Progenitor cell of endocrine pancreas (in vitro differentiated cells): ENCODE results near the gene RRAD. TPM values are rescaled to one million over a fixed set of nuclear protein-coding genes. Genes with fewer than 3 reads are reported as not detected.
A peak's percentile ranks its signal among the peaks of the same experiment; 100 is the strongest.
"Not testable (repeated sequence)": the region's sequence is repeated elsewhere in the genome, so short reads cannot be mapped to it uniquely, and the experiment has no call there.

Experiments
- DNase-seq: peaks from one replicate; pipeline ENCODE4 v3.0.0; 2021; ENCODE audit warnings: low spot score; ENCODE audit not compliant: unreplicated experiment
- H3K27ac Mint-ChIP-seq: 2 replicates; pipeline ENCODE4 v1.8.0; 2021; ENCODE audit warnings: mild to moderate bottlenecking, moderate library complexity, mixed read lengths
- H3K27me3 Mint-ChIP-seq: 2 replicates; pipeline ENCODE4 v1.8.0; 2021; ENCODE audit warnings: mixed read lengths
- H3K36me3 Mint-ChIP-seq: 2 replicates; pipeline ENCODE4 v1.8.0; 2022; ENCODE audit warnings: mixed read lengths; ENCODE audit not compliant: insufficient read depth
- H3K4me1 Mint-ChIP-seq: 2 replicates; pipeline ENCODE4 v1.8.0; 2021; ENCODE audit warnings: low read depth, mixed read lengths
- H3K4me3 Mint-ChIP-seq: 2 replicates; pipeline ENCODE4 v1.8.0; 2021; ENCODE audit warnings: low read depth, mild to moderate bottlenecking, moderate library complexity, mixed read lengths
- H3K9me3 Mint-ChIP-seq: 2 replicates; pipeline ENCODE4 v1.8.0; 2021; ENCODE audit warnings: low read depth, mixed read lengths
- total RNA-seq: library from RNA; stranded (reverse); gene quantifications from 2 replicates; pipeline ENCODE4 v1.2.1, GENCODE V29; 2021
- TF ChIP-seq, protein P1 (sequence below): fragments of 200-600 bp; sonication (generic); IDR thresholded peaks from one replicate; pipeline ENCODE4 v1.5.0; 2021; ENCODE audit warnings: antibody characterized with exemption, mild to moderate bottlenecking; ENCODE audit not compliant: unreplicated experiment

The RRAD gene
- total RNA-seq, 1 donor from 2014 or later, result 0.36 TPM

DNA sequence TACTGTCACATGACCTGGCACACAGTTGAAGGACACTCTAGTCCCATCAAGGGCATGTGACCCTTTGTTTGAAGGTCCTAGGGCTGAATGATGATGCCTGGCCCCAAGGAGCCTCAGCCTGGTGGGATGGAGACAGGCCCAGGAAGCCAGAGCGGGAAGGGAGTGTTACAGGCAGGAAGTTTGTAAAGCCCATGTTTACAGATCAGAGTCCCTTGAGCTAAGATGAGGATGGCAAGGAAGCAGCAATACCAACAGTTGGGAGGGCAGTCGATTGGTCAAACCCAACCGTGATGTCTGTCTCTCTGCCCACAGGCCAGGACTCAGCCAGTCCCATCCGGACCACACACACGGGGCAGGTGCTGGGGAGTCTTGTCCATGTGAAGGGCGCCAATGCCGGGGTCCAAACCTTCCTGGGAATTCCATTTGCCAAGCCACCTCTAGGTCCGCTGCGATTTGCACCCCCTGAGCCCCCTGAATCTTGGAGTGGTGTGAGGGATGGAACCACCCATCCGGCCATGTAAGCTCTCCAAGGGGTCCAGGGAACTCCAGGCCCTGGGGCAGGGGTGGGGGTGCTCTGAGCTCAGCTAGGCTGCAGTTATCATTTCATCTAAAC is 12.5 kb upstream of the RRAD start:
- no peaks in the 10 kb centered on the region for H3K27me3 Mint-ChIP-seq
- DNase-seq, result no peak
- TF ChIP-seq, protein P1, sequence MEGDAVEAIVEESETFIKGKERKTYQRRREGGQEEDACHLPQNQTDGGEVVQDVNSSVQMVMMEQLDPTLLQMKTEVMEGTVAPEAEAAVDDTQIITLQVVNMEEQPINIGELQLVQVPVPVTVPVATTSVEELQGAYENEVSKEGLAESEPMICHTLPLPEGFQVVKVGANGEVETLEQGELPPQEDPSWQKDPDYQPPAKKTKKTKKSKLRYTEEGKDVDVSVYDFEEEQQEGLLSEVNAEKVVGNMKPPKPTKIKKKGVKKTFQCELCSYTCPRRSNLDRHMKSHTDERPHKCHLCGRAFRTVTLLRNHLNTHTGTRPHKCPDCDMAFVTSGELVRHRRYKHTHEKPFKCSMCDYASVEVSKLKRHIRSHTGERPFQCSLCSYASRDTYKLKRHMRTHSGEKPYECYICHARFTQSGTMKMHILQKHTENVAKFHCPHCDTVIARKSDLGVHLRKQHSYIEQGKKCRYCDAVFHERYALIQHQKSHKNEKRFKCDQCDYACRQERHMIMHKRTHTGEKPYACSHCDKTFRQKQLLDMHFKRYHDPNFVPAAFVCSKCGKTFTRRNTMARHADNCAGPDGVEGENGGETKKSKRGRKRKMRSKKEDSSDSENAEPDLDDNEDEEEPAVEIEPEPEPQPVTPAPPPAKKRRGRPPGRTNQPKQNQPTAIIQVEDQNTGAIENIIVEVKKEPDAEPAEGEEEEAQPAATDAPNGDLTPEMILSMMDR, result no peak
- no peaks in the 10 kb centered on the region for H3K9me3 Mint-ChIP-seq
- no peak overlapping the region for H3K4me3 Mint-ChIP-seq
- no peak overlapping the region for H3K27ac Mint-ChIP-seq
- H3K4me1 Mint-ChIP-seq, result peaks cover 22% of the 10 kb centered on the region
- peaks cover 6% of the 10 kb centered on the region for H3K36me3 Mint-ChIP-seq

DNA sequence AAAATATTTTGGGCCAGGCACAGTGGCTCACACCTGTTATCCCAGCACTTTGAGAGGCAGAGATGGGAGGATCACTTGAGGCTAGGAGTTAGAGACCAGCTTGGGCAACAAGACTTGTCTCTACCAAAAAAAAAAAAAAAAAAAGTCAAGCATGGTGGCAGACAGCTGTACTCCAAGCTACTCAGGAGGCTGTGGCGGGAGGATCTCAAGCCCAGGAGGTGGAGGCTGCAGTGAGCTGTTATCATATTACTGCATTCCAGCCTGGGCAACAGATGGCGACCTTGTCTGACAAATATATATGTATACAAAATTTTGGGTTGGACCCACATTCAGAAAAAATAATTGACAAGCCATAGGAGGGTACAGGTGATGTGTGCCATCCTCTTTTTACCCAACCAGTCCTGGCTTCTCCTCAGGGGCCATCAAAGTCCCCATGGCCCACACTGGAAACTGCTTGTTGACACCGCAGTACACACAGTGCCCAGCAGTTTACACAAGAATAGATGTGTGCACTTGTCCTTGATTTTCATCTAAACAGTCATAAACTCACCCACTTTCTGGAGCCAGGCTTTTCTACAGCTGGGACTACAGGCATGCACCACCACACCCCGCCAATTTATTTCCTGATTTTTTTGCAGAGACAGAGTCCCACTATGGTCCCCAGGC is 11.7 kb upstream of the RRAD start:
- Mint-ChIP-seq H3K27ac (no peak overlapping the region), H3K4me3 (peak overlapping the region; percentile 44)
- TF ChIP-seq, protein P1, result no peak

DNA sequence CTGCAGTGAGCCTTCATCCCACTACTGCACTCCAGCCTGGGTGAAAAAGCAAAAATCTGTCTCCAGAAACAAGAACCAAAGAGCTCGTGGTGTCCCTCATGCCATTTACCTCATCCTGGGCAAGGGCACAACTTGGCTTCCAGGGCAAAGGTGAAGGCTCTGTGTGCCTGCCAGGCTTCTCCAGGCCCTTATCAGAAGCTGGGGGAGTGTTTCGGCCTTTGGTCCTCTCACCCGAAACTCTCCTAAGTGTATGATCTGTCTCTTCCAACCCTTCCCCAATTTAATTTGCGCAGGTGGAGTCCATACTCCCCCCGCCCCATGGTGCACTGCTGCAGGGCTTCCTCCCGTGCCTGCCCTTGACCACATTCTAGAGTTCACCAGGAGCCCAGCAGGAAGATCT is 11.1 kb upstream of the RRAD start:
- TF ChIP-seq, protein P1, result no peak
- Mint-ChIP-seq H3K36me3 (no peaks in the 10 kb centered on the region), H3K27ac (no peak overlapping the region), H3K9me3 (no peaks in the 10 kb centered on the region), H3K4me3 (no peak overlapping the region), H3K27me3 (no peaks in the 10 kb centered on the region), H3K4me1 (peaks cover 22% of the 10 kb centered on the region)
- no peak for DNase-seq

More for the DNA sequence above, 11.7 kb upstream of the RRAD start:
- no peaks in the 10 kb centered on the region for H3K36me3 Mint-ChIP-seq
- H3K4me1 Mint-ChIP-seq, result peaks cover 22% of the 10 kb centered on the region
- H3K27me3 Mint-ChIP-seq, result no peaks in the 10 kb centered on the region
- no peak for DNase-seq
- no peaks in the 10 kb centered on the region for H3K9me3 Mint-ChIP-seq

DNA sequence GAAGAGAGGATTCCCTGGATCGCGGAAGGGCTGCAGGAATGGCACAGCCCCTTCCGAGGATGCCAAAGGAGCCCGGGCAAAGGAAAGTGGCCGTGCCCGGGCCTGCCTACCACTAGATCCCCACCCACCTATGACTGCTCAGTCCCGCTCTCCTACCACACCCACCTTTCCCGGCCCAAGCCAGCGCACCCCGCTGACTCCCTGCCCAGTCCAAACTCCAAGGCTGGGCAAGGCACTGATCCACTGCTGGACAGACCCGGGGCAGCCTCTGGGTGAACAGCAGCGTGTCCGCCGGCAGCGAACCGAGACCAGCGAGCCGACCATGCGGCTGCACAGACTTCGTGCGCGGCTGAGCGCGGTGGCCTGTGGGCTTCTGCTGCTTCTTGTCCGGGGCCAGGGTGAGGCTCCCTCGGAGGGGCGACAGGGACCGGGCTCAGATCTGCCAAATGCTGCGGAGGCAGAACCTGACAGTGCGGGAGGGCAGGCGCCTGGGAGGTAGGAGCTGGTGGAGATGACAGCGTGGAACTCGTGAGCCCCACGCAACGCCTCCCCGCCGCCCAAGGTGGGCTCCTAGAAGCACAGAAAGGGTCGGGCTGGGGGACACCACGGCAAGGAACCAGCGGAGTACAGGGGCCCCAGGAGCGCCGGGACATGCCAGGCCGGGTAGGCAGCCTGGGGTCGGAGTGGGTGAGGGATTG is 10.1 kb upstream of the RRAD start, which contains the start of gene CES2:
Gene CES2, plus strand, starts transcription at position 203 of the 698 bp plus-strand sequence. Its CDS starts 120 bp downstream, at position 323.
- TF ChIP-seq, protein P1, result no peak
- Mint-ChIP-seq H3K27ac (peak within 1 kb of the TSS; percentile 96), H3K27me3 (no peaks in the 10 kb centered on the region), H3K9me3 (no peaks in the 10 kb centered on the region), H3K4me3 (peak within 1 kb of the TSS; percentile 94), H3K36me3 (no peaks in the 10 kb centered on the region), H3K4me1 (peaks cover 22% of the 10 kb centered on the region)
- DNase-seq, result no peak

DNA sequence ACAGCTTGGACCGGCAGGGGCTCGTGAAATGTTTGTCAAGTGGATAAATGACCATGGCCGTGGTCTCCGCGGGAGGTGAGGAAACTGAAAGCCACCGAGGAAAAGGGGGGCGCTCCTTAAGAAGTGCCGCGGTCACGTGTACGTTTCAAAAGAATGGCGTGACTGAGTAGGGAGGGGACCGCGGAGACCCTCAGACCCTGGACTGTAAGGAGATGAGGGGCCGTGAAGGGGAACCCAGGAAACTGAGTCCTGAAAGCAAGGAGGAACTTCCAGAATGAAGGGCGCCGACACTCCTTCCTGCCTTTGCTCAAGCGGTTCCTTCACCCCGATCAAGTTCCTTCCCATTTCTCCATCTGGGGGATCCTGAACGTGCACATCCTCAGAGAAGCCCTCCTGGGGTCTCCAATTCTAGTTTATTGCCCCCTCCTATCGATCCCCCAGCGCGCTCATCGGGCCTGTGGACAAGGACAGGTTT is 9.5 kb upstream of the RRAD start:
- DNase-seq, H3K36me3 Mint-ChIP-seq, H3K9me3 Mint-ChIP-seq, H3K27me3 Mint-ChIP-seq: not testable (repeated sequence)
- peak overlapping the region; percentile 94 for H3K4me3 Mint-ChIP-seq
- peaks cover 22% of the 10 kb centered on the region for H3K4me1 Mint-ChIP-seq
- peak overlapping the region; percentile 96 for H3K27ac Mint-ChIP-seq
